OCI-LY7 (cell line): ENCODE measurements around the gene KRT86. TPM values are rescaled to one million over a fixed set of nuclear protein-coding genes. Genes with fewer than 3 reads are reported as not detected.

ENCODE experiments used
- BruUV-seq: library from RNA; stranded (reverse); fragments of 400-500 nt; replicated peaks from 2 replicates; lab custom pipeline; 2021; lab: Mats Ljungman, UMichigan
- CTCF ChIA-PET: fragments of 300-600 bp; sonication (Branson Sonifier 250); formaldehyde crosslinking; loops from one replicate; lab custom pipeline; 2022; ENCODE audit warnings: antibody characterized with exemption; ENCODE audit not compliant: unreplicated experiment; lab: Charles Lee
- POLR2A ChIA-PET: fragments of 300-600 bp; sonication (Branson Sonifier 250); formaldehyde crosslinking; loops from one replicate; lab custom pipeline; 2022; ENCODE audit warnings: antibody characterized with exemption; lab: Charles Lee
- DNase-seq: peaks from one replicate; pipeline ENCODE4 v3.0.0-alpha.2; 2015; ENCODE audit warnings: low spot score
- H2AFZ ChIP-seq: fragments of 200-600 bp; sonication (generic), shearing (Covaris generic); 2 replicates; pipeline ENCODE4 v1.6.1; 2014; ENCODE audit warnings: mild to moderate bottlenecking, antibody characterized with exemption, low read length, moderate library complexity
- H3K27ac ChIP-seq: fragments of 200-600 bp; sonication (generic); 2 replicates; pipeline ENCODE4 v1.5.1; 2014; ENCODE audit warnings: mixed run types, low read depth, mild to moderate bottlenecking, moderate library complexity, low read length, inconsistent platforms; ENCODE audit not compliant: poor library complexity, severe bottlenecking
- H3K36me3 ChIP-seq: fragments of 200-600 bp; sonication (generic); 2 replicates; pipeline ENCODE4 v1.6.1; 2014; ENCODE audit warnings: mild to moderate bottlenecking, antibody characterized with exemption, low read length, moderate library complexity, mixed read lengths; ENCODE audit not compliant: insufficient read depth
- H3K4me1 ChIP-seq: fragments of 200-600 bp; sonication (generic); 2 replicates; pipeline ENCODE4 v1.5.1; 2014; ENCODE audit warnings: mild to moderate bottlenecking, low read length; ENCODE audit not compliant: insufficient read depth, poor library complexity, severe bottlenecking
- H3K4me2 ChIP-seq: fragments of 200-600 bp; sonication (generic); 2 replicates; pipeline ENCODE4 v1.6.1; 2014; ENCODE audit warnings: mild to moderate bottlenecking, low read length
- H3K4me3 ChIP-seq: fragments of 200-600 bp; sonication (generic); 2 replicates; pipeline ENCODE4 v1.5.1; 2014; ENCODE audit warnings: mild to moderate bottlenecking, low read depth, low read length; ENCODE audit not compliant: poor library complexity, severe bottlenecking
- H3K79me2 ChIP-seq: fragments of 200-600 bp; sonication (generic); 2 replicates; pipeline ENCODE4 v1.6.1; 2016; ENCODE audit warnings: low read depth, mild to moderate bottlenecking, low read length, moderate library complexity, mixed read lengths; ENCODE audit not compliant: insufficient read depth
- H3K9me2 ChIP-seq: fragments of 200-600 bp; sonication (generic); 2 replicates; pipeline ENCODE4 v1.6.1; 2016; ENCODE audit warnings: mild to moderate bottlenecking, low read length, mixed read lengths; ENCODE audit not compliant: insufficient read depth
- H3K9me3 ChIP-seq: fragments of 200-600 bp; sonication (generic); 2 replicates; pipeline ENCODE4 v1.6.1; 2014; ENCODE audit warnings: mild to moderate bottlenecking, mixed run types, low read length, mixed read lengths
- H4K20me1 ChIP-seq: fragments of 200-600 bp; sonication (generic); 2 replicates; pipeline ENCODE4 v1.6.1; 2014; ENCODE audit warnings: mild to moderate bottlenecking, antibody characterized with exemption, low read length, moderate library complexity, mixed read lengths; ENCODE audit not compliant: insufficient read depth
- EZH2phosphoT487 ChIP-seq: fragments of 200-600 bp; sonication (generic); IDR thresholded peaks from 2 replicates; pipeline ENCODE4 v1.6.1; 2018; ENCODE audit warnings: low read depth, borderline replicate concordance, mild to moderate bottlenecking, mixed run types, antibody characterized with exemption, low read length, moderate library complexity, mixed read lengths
- intact Hi-C: fragments of 100-400 bp; cut with micrococcal nuclease; formaldehyde crosslinking; loops from one replicate; pipeline ENCODE4 v1.10.0; 2022; ENCODE audit not compliant: unreplicated experiment
- total RNA-seq, 2 experiments: library from RNA; depleted of rRNA in 1 of 2; stranded (reverse); fragments of >200 nt in 1 of 2; shearing (Covaris generic) in 1 of 2; gene quantifications; 2 replicates each; pipeline ENCODE4 v1.2.3, GENCODE V29; 2014 to 2022
- TF ChIP-seq, protein P1 (sequence below): fragments of 200-600 bp; sonication (generic); conservative IDR thresholded peaks from 2 replicates; pipeline ENCODE4 v1.5.1; 2014; ENCODE audit warnings: mild to moderate bottlenecking, antibody characterized with exemption, low read length, moderate library complexity, mixed read lengths

KRT86 gene
- total RNA-seq, 2 experiments from 2014 or later, result not detected

DNA sequence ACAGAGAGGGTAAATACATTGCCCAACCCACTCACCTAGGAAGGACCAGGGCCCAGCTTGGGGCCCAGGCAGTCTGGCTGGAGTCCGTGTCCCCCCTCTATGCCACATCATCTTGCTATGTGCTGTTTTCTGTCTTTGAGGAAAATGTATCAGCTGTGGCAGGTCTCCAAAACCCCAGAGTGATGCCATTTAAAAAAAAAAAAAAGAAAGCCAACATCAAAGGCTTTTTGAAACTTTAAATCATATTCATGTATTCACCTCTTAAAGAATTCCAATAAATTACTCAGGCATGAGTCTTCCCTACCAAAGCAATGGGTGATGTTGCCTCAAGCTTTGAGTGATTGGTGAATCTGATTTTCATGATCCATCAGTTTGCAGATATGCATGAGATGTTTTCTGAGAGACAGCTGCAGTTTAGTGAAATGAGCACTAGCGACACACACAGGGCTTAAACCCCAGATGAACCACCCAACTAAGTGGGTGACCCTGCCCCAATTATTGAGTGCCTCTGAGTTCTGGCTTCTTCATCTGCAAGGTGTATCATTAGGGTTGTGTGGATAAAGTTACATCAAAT lies 10.8 kb downstream of the KRT86 start:
- Histone ChIP-seq H3K27ac (no peak overlapping the region), H3K79me2 (no peaks in the 10 kb centered on the region), H3K4me2 (no peak overlapping the region), H3K9me2 (no peaks in the 10 kb centered on the region), H3K36me3 (no peaks in the 10 kb centered on the region), H2AFZ (no peak overlapping the region), H3K4me3 (no peak overlapping the region), H3K9me3 (no peaks in the 10 kb centered on the region), H3K4me1 (no peaks in the 10 kb centered on the region), H4K20me1 (no peaks in the 10 kb centered on the region)
- CTCF ChIA-PET, result no interaction called here
- no peak for TF ChIP-seq EZH2phosphoT487
- TF ChIP-seq, protein P1, sequence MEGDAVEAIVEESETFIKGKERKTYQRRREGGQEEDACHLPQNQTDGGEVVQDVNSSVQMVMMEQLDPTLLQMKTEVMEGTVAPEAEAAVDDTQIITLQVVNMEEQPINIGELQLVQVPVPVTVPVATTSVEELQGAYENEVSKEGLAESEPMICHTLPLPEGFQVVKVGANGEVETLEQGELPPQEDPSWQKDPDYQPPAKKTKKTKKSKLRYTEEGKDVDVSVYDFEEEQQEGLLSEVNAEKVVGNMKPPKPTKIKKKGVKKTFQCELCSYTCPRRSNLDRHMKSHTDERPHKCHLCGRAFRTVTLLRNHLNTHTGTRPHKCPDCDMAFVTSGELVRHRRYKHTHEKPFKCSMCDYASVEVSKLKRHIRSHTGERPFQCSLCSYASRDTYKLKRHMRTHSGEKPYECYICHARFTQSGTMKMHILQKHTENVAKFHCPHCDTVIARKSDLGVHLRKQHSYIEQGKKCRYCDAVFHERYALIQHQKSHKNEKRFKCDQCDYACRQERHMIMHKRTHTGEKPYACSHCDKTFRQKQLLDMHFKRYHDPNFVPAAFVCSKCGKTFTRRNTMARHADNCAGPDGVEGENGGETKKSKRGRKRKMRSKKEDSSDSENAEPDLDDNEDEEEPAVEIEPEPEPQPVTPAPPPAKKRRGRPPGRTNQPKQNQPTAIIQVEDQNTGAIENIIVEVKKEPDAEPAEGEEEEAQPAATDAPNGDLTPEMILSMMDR, result no peak
- intact Hi-C loops, result no loop called here
- DNase-seq, result no peak
- POLR2A ChIA-PET, result no interaction called here
- BruUV-seq, result no TSS peak

DNA sequence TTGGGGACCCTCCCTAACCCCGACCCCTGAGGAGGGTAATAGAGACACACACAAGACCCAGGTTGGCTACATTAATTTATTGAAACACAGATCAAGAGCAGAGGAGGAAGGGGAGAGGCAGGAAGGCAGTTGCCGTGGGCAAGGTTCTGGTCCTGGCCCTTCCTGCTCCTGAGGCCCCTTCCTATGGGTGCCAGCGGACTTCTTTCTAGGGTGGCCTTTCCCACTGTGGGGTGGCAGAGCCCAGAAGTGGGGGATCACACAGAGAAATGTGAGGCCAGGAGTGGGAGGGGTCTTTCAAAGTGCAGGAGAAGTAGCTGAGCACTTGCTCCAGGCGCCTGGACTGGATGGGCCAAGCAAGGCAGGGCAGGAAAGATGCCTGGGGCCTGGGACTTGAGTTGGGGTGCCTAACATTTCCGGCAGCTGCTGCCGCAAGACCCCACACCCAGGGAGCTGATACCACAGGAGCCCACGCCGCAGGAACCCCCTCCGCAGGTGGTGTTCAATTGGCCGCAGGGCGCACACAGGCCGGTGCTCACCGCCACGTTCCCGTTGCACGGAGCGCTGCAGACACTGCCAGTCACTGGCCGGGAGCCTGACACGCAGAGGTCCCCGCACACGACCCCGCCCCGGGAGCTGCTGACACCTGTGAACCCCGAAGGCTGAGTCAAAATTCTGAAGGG lies 11.5 kb downstream of the KRT86 start:
- H3K4me1 ChIP-seq, result no peaks in the 10 kb centered on the region
- H3K9me2 ChIP-seq, result no peaks in the 10 kb centered on the region
- H3K27ac ChIP-seq, result no peak overlapping the region
- ChIA-PET POLR2A (no interaction called here), CTCF (interaction anchor here (0.6 kb wide), 1 partner anchor 10 kb away, joined by 3 read pairs; no protein-coding TSS in a partner anchor)
- H4K20me1 ChIP-seq, result no peaks in the 10 kb centered on the region
- no peak for TF ChIP-seq EZH2phosphoT487
- TF ChIP-seq, protein P1, result no peak
- H3K4me2 ChIP-seq, result no peak overlapping the region
- DNase-seq, result no peak
- intact Hi-C loops, result no loop called here
- H3K9me3 ChIP-seq, result no peaks in the 10 kb centered on the region
- no peak overlapping the region for H3K4me3 ChIP-seq
- no TSS peak for BruUV-seq
- no peaks in the 10 kb centered on the region for H3K36me3 ChIP-seq
- no peak overlapping the region for H2AFZ ChIP-seq
- no peaks in the 10 kb centered on the region for H3K79me2 ChIP-seq
